ENCODE measurements around the gene AP5S1.

- no peak for TF ChIP-seq POLR2A (IDR thresholded peaks at IDR 0.05)
- TF ChIP-seq CTCF (IDR thresholded peaks at IDR 0.05) = no peak
Measured at GRCh38 chr20:3798908-3799248, 21.5 kb upstream of the AP5S1 start.

All from uterus (tissue), 2 donors.